ENCODE results near the gene MRPL2.

DNA sequence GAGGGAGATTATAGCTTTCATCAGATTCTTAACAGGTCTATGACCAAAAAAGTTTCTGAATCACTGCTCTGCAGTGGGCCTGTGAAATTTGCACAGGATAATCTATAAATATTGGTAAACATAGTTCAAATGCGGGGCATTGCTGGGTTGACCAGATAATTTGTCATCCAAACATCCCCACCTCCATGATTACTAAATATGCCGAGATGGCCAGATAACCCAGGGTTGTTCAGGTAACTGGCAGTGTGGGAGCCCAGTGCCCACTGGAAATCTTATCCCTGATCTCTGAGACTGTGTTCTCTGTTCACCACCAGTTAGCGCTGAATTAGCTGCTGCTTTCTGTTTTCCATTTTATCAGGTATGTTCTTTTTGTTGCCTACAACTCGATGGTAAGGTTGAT, 38.3 kb upstream of the MRPL2 start:
- no peak for TF ChIP-seq EZH2 (IDR thresholded peaks at IDR 0.05; ENCODE audit: low read depth)
- TF ChIP-seq, protein P1, sequence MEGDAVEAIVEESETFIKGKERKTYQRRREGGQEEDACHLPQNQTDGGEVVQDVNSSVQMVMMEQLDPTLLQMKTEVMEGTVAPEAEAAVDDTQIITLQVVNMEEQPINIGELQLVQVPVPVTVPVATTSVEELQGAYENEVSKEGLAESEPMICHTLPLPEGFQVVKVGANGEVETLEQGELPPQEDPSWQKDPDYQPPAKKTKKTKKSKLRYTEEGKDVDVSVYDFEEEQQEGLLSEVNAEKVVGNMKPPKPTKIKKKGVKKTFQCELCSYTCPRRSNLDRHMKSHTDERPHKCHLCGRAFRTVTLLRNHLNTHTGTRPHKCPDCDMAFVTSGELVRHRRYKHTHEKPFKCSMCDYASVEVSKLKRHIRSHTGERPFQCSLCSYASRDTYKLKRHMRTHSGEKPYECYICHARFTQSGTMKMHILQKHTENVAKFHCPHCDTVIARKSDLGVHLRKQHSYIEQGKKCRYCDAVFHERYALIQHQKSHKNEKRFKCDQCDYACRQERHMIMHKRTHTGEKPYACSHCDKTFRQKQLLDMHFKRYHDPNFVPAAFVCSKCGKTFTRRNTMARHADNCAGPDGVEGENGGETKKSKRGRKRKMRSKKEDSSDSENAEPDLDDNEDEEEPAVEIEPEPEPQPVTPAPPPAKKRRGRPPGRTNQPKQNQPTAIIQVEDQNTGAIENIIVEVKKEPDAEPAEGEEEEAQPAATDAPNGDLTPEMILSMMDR (conservative IDR thresholded peaks at IDR 0.05), result no peak

Data from PC-9 (cell line).